Nephron (organoid): ENCODE data around the gene LDB2.

Source experiments
- H3K27ac Mint-ChIP-seq, 3 experiments: 2 replicates each; pipeline ENCODE4 v1.8.0; 2020; ENCODE audit warnings: mixed read lengths in 3 of 3, mild to moderate bottlenecking in 2 of 3, moderate library complexity in 1 of 3
- H3K27me3 Mint-ChIP-seq: 2 replicates; pipeline ENCODE4 v1.8.0; 2021; ENCODE audit warnings: low read depth, mild to moderate bottlenecking, moderate library complexity, mixed read lengths
- H3K36me3 Mint-ChIP-seq: 2 replicates; pipeline ENCODE4 v1.8.0; 2020; ENCODE audit warnings: low read depth, mixed read lengths
- H3K4me1 Mint-ChIP-seq: 2 replicates; pipeline ENCODE4 v1.8.0; 2020; ENCODE audit warnings: mixed read lengths
- H3K4me3 Mint-ChIP-seq, 3 experiments: 2 replicates each; pipeline ENCODE4 v1.8.0; 2020; ENCODE audit warnings: mild to moderate bottlenecking in 3 of 3, mixed read lengths in 3 of 3, moderate library complexity in 2 of 3
- H3K9me3 Mint-ChIP-seq: 2 replicates; pipeline ENCODE4 v1.8.0; 2020; ENCODE audit warnings: mixed read lengths
- TF ChIP-seq, protein P1 (sequence below), 3 experiments: fragments of 200-600 bp; sonication (generic); IDR thresholded peaks; one replicate each; pipeline ENCODE4 v1.5.0; 2021; ENCODE audit warnings: antibody characterized with exemption in 3 of 3; ENCODE audit not compliant: unreplicated experiment in 3 of 3

LDB2 gene

DNA sequence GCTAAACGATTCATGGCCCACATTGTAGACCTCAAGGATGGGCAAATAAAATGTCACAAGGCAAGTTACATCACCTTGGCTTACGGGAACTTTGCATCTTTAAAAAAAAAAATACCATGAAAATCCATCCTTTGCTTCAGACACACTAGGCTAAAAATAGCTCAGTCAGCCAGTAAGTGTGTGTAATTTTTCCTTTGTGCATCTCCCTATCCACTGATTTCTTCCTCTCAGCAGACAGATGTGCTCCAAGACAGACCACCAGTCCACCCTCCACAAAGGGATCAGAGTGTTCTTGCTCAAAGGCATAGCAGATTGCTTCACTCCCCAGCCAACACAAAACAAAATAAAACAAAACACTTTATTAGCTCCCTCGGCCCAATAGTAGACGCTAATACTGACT lies 14.6 kb downstream of the LDB2 start:
- TF ChIP-seq, protein P1, sequence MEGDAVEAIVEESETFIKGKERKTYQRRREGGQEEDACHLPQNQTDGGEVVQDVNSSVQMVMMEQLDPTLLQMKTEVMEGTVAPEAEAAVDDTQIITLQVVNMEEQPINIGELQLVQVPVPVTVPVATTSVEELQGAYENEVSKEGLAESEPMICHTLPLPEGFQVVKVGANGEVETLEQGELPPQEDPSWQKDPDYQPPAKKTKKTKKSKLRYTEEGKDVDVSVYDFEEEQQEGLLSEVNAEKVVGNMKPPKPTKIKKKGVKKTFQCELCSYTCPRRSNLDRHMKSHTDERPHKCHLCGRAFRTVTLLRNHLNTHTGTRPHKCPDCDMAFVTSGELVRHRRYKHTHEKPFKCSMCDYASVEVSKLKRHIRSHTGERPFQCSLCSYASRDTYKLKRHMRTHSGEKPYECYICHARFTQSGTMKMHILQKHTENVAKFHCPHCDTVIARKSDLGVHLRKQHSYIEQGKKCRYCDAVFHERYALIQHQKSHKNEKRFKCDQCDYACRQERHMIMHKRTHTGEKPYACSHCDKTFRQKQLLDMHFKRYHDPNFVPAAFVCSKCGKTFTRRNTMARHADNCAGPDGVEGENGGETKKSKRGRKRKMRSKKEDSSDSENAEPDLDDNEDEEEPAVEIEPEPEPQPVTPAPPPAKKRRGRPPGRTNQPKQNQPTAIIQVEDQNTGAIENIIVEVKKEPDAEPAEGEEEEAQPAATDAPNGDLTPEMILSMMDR (IDR thresholded peaks at IDR 0.05; ENCODE audit: unreplicated experiment in 3 of 3) = no peak
- Mint-ChIP-seq H3K4me3 (no peak overlapping the region), H3K27me3 (no peaks in the 10 kb centered on the region), H3K9me3 (peaks cover 7% of the 10 kb centered on the region), H3K36me3 (peaks cover 84% of the 10 kb centered on the region), H3K27ac (peak overlapping the region in 1 of 3 experiments; percentile 83), H3K4me1 (peaks cover 10% of the 10 kb centered on the region)

- Mint-ChIP-seq H3K36me3 (peaks cover 89% of the 10 kb centered on the region), H3K27me3 (no peaks in the 10 kb centered on the region)
Measured at GRCh38 chr4:16881151-16881884, 17.1 kb downstream of the LDB2 start.

DNA sequence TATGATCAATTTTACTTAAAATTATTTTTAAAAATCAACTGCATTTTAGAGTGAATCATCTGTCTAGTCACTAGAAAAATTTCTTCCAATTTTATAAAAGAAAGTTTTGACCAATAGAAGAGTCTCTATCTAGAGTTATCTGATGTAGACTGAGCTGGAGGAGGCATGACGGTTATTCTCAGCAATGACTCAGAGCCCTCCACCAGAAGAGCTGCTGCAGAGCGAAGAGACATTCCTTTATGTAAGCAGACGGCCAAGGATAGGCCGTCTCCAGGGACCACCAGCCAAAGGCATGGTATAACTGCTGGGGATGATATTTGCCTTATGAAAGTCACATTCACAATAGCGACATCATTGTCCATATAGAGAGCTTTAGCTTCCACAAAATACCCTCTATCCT lies 23.0 kb downstream of the LDB2 start:
- H3K27me3 Mint-ChIP-seq = no peaks in the 10 kb centered on the region
- H3K4me1 Mint-ChIP-seq = peaks cover 5% of the 10 kb centered on the region
- peaks cover 16% of the 10 kb centered on the region for H3K9me3 Mint-ChIP-seq
- H3K4me3 Mint-ChIP-seq = no peak overlapping the region
- TF ChIP-seq, protein P1 (IDR thresholded peaks at IDR 0.05; ENCODE audit: unreplicated experiment in 3 of 3) = no peak
- peaks cover 66% of the 10 kb centered on the region for H3K36me3 Mint-ChIP-seq
- H3K27ac Mint-ChIP-seq = no peak overlapping the region

More at GRCh38 chr4:16881151-16881884, 17.1 kb downstream of the LDB2 start:
- H3K27ac Mint-ChIP-seq = peak overlapping the region in 1 of 3 experiments; percentile 83
- no peak overlapping the region for H3K4me3 Mint-ChIP-seq
- peaks cover 16% of the 10 kb centered on the region for H3K9me3 Mint-ChIP-seq
- TF ChIP-seq, protein P1 (IDR thresholded peaks at IDR 0.05; ENCODE audit: unreplicated experiment in 3 of 3) = no peak
- peaks cover 10% of the 10 kb centered on the region for H3K4me1 Mint-ChIP-seq

DNA sequence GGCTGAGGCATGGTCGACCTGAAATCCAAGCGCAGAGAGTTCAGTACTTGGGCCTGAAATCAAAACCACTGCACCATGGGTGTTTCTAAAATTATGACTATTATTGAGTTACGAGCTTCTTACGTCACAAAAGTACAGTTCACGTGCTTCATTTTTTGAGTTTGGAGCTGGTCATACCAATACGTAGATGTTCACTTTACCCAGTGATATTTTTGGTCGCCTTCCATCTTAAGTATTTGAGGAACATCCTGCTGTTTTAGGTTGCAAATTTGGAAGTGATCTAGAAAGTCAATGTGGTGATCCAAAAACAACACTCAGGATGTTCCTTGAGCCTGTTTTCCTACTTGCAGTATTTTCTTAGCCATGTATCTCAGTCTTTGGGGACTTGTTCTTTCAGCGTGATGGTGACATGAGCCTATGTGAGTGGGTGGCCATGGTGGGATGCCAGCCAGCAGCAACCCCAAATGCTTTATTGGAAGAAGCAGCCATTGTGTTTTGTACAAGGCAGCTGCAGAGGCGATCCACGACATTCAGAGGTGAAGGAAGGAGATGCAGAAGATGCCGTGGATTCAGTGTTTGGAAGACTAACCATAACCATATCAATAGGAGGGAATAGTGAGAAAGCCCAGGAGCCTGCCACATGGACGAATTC lies 28.7 kb downstream of the LDB2 start:
- H3K27me3 Mint-ChIP-seq = no peaks in the 10 kb centered on the region
- no peak overlapping the region for H3K4me3 Mint-ChIP-seq
- peaks cover 11% of the 10 kb centered on the region for H3K4me1 Mint-ChIP-seq
- TF ChIP-seq, protein P1 (IDR thresholded peaks at IDR 0.05; ENCODE audit: unreplicated experiment in 3 of 3) = no peak
- H3K27ac Mint-ChIP-seq = no peak overlapping the region
- no peaks in the 10 kb centered on the region for H3K9me3 Mint-ChIP-seq
- H3K36me3 Mint-ChIP-seq = peaks cover 38% of the 10 kb centered on the region

- TF ChIP-seq, protein P1 (IDR thresholded peaks at IDR 0.05; ENCODE audit: unreplicated experiment in 3 of 3) = no peak
- no peak overlapping the region for H3K27ac Mint-ChIP-seq
- H3K9me3 Mint-ChIP-seq = no peaks in the 10 kb centered on the region
- no peak overlapping the region for H3K4me3 Mint-ChIP-seq
- H3K36me3 Mint-ChIP-seq = peaks cover 38% of the 10 kb centered on the region
- H3K4me1 Mint-ChIP-seq = peaks cover 11% of the 10 kb centered on the region
- H3K27me3 Mint-ChIP-seq = no peaks in the 10 kb centered on the region
Measured at GRCh38 chr4:16868674-16869073, 29.8 kb downstream of the LDB2 start.
